OCI-LY3 (cell line): ENCODE results near the gene SMURF2.
"Not testable (repeated sequence)": the region's sequence is repeated elsewhere in the genome, so short reads cannot be mapped to it uniquely, and the experiment has no call there.

Source experiments
- H2AFZ ChIP-seq: fragments of 200-600, 300-600 bp; shearing (Covaris generic); 2 replicates; pipeline ENCODE4 v1.6.0; 2014; ENCODE audit warnings: antibody characterized with exemption, low read depth, low read length
- H3K27ac ChIP-seq: fragments of 200-600, 300-600 bp; sonication (generic); 2 replicates; pipeline ENCODE4 v1.5.1; 2014; ENCODE audit warnings: mild to moderate bottlenecking, low read length, moderate library complexity, mixed read lengths
- H3K27me3 ChIP-seq: fragments of 200-600, 300-600 bp; sonication (generic); 2 replicates; pipeline ENCODE4 v1.6.1; 2014; ENCODE audit warnings: low read depth, low read length, mixed read lengths
- H3K36me3 ChIP-seq: fragments of 200-600, 300-600 bp; sonication (generic); replicated peaks from 2 replicates; pipeline ENCODE3; 2014; ENCODE audit warnings: low read depth, low read length, mixed read lengths
- H3K4me1 ChIP-seq: fragments of 300-600, 200-600 bp; sonication (generic); 2 replicates; pipeline ENCODE4 v1.6.1; 2014; ENCODE audit warnings: low read length, mixed read lengths
- H3K4me2 ChIP-seq: fragments of 200-600, 300-600 bp; sonication (generic); 2 replicates; pipeline ENCODE4 v1.6.1; 2014; ENCODE audit warnings: low read length, mixed read lengths
- H3K4me3 ChIP-seq: fragments of 300-600, 200-600 bp; sonication (generic); 2 replicates; pipeline ENCODE4 v1.5.1; 2014; ENCODE audit warnings: antibody characterized with exemption, mild to moderate bottlenecking, low read length, moderate library complexity
- H3K79me2 ChIP-seq: fragments of 300-600, 200-600 bp; shearing (Covaris generic); 2 replicates; pipeline ENCODE4 v1.6.1; 2014; ENCODE audit warnings: mild to moderate bottlenecking, low read length, mixed read lengths
- H3K9ac ChIP-seq: fragments of 300-600, 200-600 bp; shearing (Covaris generic); 2 replicates; pipeline ENCODE4 v1.6.0; 2014; ENCODE audit warnings: mild to moderate bottlenecking, low read length, moderate library complexity
- H3K9me3 ChIP-seq: fragments of 200-600, 300-600 bp; shearing (Covaris generic); 2 replicates; pipeline ENCODE4 v1.6.1; 2014; ENCODE audit warnings: low read length, mixed read lengths; ENCODE audit not compliant: insufficient read depth
- H4K20me1 ChIP-seq: fragments of 200-600, 300-600 bp; sonication (generic); 2 replicates; pipeline ENCODE4 v1.6.1; 2016; ENCODE audit warnings: low read length, mixed read lengths; ENCODE audit not compliant: insufficient read depth
- EZH2phosphoT487 ChIP-seq: fragments of 200-600 bp; shearing (Covaris generic); IDR thresholded peaks from 2 replicates; pipeline ENCODE4 v1.6.1; 2018; ENCODE audit warnings: antibody characterized with exemption, mixed run types, low read depth
- TF ChIP-seq, protein P1 (sequence below): fragments of 200-600, 300-600 bp; sonication (generic); IDR thresholded peaks from 2 replicates; pipeline ENCODE4 v1.5.1; 2014; ENCODE audit warnings: antibody characterized with exemption, low read length, low read depth

The SMURF2 gene

DNA sequence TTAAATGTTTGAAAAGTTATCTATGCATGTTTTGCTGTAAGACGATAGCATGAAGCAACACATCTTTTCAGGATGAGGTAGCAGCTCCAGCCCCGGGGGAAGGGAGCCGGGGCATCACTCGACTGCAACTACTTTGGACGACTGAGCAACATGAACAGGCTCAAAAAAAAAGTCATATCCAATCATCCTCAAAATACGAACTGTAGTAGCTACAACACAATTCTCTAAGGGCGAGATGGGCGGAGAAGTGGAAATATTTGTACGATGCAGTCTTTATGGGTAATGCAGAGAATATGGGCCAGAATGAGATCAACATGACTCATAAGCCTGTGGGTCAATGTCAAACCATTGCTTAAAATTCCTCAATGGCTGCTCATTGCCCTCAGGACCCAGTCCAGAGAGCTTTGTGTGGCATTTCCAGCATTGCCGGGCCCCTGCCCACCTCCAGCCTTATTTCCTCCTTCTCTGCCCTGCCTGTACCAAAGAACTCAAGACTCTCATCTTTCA is 17.7 kb upstream of the SMURF2 start:
- Histone ChIP-seq H3K4me2 (no peak overlapping the region), H3K79me2 (no peaks in the 10 kb centered on the region), H3K27me3 (no peaks in the 10 kb centered on the region), H3K9me3 (no peaks in the 10 kb centered on the region), H3K36me3 (no peaks in the 10 kb centered on the region), H3K4me3 (no peak overlapping the region), H2AFZ (no peak overlapping the region), H3K4me1 (no peaks in the 10 kb centered on the region), H3K27ac (no peak overlapping the region), H3K9ac (no peak overlapping the region), H4K20me1 (no peaks in the 10 kb centered on the region)
- TF ChIP-seq, protein P1, sequence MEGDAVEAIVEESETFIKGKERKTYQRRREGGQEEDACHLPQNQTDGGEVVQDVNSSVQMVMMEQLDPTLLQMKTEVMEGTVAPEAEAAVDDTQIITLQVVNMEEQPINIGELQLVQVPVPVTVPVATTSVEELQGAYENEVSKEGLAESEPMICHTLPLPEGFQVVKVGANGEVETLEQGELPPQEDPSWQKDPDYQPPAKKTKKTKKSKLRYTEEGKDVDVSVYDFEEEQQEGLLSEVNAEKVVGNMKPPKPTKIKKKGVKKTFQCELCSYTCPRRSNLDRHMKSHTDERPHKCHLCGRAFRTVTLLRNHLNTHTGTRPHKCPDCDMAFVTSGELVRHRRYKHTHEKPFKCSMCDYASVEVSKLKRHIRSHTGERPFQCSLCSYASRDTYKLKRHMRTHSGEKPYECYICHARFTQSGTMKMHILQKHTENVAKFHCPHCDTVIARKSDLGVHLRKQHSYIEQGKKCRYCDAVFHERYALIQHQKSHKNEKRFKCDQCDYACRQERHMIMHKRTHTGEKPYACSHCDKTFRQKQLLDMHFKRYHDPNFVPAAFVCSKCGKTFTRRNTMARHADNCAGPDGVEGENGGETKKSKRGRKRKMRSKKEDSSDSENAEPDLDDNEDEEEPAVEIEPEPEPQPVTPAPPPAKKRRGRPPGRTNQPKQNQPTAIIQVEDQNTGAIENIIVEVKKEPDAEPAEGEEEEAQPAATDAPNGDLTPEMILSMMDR, result no peak
- TF ChIP-seq EZH2phosphoT487, result no peak

DNA sequence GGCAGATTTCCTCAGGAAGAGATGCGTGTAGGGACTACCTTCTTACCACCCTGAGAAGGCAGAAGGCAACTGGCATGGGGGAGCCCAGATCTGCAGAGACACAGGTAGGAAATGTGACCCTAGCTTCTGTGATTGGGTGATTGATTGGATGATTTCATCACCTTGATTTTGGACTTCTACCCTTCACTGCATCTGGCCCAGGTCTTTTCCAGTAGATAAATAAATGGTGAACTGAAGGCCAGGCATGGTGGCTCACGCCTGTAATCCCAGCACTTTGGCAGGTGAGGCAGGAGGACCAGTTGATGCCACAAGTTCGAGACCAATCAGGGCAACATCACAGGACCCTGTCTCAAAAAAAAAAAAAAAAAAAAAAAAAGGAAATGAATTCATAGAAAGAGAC is 14.7 kb upstream of the SMURF2 start:
- no peak overlapping the region for H3K9ac ChIP-seq
- H3K36me3 ChIP-seq, result no peaks in the 10 kb centered on the region
- H3K9me3 ChIP-seq, result no peaks in the 10 kb centered on the region
- TF ChIP-seq, protein P1, result no peak
- TF ChIP-seq EZH2phosphoT487, result no peak
- no peaks in the 10 kb centered on the region for H3K27me3 ChIP-seq
- H3K4me1 ChIP-seq, result no peaks in the 10 kb centered on the region
- H2AFZ ChIP-seq, result no peak overlapping the region
- no peaks in the 10 kb centered on the region for H3K79me2 ChIP-seq
- H4K20me1 ChIP-seq, result no peaks in the 10 kb centered on the region
- no peak overlapping the region for H3K4me3 ChIP-seq
- H3K27ac ChIP-seq, result no peak overlapping the region
- H3K4me2 ChIP-seq, result no peak overlapping the region

DNA sequence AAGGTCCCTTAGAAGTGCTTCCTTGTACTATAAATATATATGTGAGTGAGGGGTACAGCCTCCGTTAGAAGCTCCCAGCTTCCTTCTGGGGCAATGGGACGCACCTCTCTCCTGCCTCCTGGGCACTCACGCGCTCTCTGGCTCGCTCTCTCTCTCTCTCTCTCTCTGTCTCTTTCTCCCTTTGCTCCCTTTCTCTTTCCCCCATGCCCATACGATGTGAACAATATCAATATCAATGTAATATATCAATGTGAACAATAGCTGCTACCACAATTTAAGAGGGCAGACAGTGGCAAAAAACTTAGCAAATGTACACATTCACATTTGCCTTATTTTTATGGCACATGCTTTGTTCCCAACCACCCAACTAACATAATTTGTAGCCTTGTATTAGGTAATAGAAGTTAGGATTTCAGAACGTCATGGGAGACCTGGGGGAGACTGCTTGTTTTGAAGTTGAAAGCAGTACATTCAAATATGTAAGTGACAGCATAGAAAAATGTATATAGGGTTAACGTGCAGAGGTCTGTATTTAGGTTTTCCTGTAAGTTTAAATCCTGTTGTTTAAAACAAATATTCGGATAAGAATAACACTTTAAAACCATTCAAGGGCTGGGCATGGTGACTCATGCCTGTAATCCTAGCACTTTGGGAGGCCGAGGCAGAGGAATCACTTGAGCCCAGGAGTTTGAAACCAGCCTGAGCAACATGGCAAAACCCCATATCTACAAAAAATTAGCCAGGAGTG is 8.9 kb upstream of the SMURF2 start:
- H3K9me3 ChIP-seq, H3K4me3 ChIP-seq, H3K4me2 ChIP-seq, H3K9ac ChIP-seq, H2AFZ ChIP-seq, H3K27ac ChIP-seq, H3K79me2 ChIP-seq, H3K36me3 ChIP-seq, H3K4me1 ChIP-seq, H4K20me1 ChIP-seq, H3K27me3 ChIP-seq: not testable (repeated sequence)

DNA sequence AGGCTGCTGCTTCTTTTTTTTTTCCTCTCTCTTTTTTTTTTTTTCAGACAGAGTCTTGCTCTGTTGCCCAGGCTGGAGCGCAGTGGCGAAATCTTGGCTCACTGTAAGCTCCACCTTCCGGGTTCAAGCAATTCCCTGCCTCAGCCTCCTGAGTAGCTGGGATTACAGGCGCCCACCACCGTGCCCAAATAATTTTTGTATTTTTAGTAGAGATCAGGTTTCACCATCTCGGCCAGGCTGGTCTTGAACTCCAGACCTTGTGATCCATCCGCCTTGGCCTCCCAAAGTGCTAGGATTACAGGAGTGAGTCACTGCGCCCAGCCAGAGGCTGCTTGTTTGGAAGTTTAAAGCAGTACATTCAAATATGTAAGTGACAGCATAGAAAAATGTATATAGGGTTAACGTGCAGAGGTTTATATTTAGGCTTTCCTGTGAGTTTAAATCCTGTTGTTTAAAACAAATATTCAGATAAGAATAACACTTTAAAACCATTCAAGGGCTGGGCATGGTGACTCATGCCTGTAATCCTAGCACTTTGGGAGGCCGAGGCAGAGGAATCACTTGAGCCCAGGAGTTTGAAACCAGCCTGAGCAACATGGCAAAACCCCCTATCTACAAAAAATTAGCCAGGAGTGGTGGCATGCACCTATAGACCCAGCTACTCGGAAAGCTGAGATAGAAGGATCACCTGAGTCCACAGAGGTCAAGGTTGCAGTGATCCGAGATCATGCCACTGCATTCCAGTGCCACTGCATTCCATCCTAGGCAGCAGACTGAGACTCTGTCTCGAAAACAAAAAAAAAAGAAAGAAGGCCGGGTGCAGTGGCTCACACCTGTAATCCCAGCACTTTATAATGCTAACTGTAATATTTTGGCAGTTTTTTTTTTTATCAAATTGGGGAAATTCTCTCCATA is 6.0 kb upstream of the SMURF2 start:
- not testable (repeated sequence) for H3K4me3 ChIP-seq, H3K27me3 ChIP-seq, H3K4me2 ChIP-seq, H4K20me1 ChIP-seq, H2AFZ ChIP-seq, H3K9me3 ChIP-seq, H3K4me1 ChIP-seq, H3K27ac ChIP-seq, H3K79me2 ChIP-seq, H3K9ac ChIP-seq, H3K36me3 ChIP-seq

DNA sequence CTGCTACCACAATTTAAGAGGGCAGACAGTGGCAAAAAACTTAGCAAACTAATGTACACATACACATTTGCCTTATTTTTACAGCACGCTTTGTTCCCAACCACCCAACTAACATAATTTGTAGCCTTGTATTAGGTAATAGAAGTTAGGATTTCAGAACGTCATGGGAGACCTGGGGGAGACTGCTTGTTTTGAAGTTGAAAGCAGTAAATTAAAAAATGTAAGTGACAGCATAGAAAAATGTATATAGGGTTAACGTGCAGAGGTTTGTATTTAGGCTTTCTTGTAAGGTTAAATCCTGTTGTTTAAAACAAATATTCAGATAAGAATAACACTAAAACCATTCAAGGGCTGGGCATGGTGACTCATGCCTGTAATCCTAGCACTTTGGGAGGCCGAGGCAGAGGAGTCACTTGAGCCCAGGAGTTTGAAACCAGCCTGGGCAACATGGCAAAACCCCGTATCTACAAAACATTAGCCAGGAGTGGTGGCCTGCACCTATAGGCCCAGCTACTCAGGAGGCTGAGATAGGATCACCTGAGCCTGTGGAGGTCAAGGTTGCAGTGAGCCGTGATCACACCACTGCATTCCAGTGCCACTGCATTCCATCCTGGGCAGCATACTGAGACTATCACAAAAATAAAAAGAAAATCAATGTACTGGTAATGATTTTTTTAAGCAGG is 2.3 kb upstream of the SMURF2 start:
- not testable (repeated sequence) for H3K4me2 ChIP-seq, H3K27ac ChIP-seq, H2AFZ ChIP-seq, H3K9me3 ChIP-seq, H3K36me3 ChIP-seq, H3K4me3 ChIP-seq, H4K20me1 ChIP-seq, H3K27me3 ChIP-seq, H3K9ac ChIP-seq, H3K4me1 ChIP-seq
- H3K79me2 ChIP-seq, result peaks cover 17% of the 10 kb centered on the region

DNA sequence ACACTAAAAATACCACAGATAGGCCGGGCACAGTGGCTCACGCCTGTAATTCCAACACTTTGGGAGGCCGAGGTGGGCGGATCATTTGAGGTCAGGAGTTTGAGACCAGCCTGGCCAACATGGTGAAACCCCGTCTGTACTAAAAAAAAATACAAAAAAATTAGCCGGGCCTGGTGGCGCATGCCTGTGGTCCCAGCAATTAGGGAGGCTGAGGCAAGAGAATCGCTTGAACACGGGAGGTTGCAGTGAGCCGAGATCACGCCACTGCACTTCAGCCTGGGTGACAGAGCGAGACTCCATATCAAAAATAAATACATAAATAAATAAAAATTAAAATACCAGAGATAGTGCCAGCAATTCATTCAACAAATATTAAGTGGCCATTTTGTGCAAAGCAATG is 1.7 kb upstream of the SMURF2 start:
- not testable (repeated sequence) for H3K27ac ChIP-seq, H3K9me3 ChIP-seq, H3K4me2 ChIP-seq, H3K27me3 ChIP-seq, H4K20me1 ChIP-seq, H3K4me3 ChIP-seq, H3K9ac ChIP-seq, H2AFZ ChIP-seq, H3K4me1 ChIP-seq, H3K36me3 ChIP-seq
- H3K79me2 ChIP-seq, result peaks cover 20% of the 10 kb centered on the region
